GM19328 (cell line): Measurements from ENCODE around the gene NEK8.
"Not testable (repeated sequence)": the region's sequence is repeated elsewhere in the genome, so short reads cannot be mapped to it uniquely, and the experiment has no call there.

Source experiments
- ATAC-seq: cut with Tn5 transposase; IDR thresholded peaks from one replicate; pipeline ENCODE4 v1.9.1; 2021; ENCODE audit warnings: mild to moderate bottlenecking, moderate library complexity; ENCODE audit not compliant: unreplicated experiment

The NEK8 gene

DNA sequence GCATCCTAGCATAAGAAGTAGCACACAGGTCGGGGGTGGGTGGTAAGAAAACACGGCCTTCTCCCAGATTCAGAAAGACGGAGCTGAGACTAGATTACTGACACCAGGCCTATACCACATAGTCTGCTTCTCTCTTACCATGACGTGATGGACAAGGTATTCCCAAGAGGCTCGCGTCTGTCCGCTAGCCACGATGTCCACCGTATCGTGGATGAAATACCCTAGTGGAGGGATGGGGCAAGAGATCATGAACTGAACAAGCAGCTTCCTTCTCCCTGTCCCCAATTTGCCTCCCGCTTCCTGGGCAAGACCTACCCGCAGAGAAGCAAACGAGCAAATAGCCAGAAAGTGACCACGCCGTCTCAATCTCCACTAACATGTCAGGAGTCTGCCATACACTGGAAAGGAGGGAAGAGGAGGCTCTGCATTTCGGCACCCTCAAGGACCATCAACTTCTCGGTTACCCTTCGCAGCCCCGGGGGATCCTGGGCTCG, 3.4 kb upstream of the NEK8 start:
- no peak for ATAC-seq

- no peak for ATAC-seq
Measured at GRCh38 chr17:28725660-28726225, 2.8 kb upstream of the NEK8 start.

- no peak for ATAC-seq
Measured at GRCh38 chr17:28726226-28726626, 2.4 kb upstream of the NEK8 start, which contains the start of gene TLCD1. Gene TLCD1 (minus strand): TSS chr17:28726233. CDS start chr17:28726097, 136 bp downstream.

- ATAC-seq: no peak
Measured at GRCh38 chr17:28726627-28727491, 1.7 kb upstream of the NEK8 start.

DNA sequence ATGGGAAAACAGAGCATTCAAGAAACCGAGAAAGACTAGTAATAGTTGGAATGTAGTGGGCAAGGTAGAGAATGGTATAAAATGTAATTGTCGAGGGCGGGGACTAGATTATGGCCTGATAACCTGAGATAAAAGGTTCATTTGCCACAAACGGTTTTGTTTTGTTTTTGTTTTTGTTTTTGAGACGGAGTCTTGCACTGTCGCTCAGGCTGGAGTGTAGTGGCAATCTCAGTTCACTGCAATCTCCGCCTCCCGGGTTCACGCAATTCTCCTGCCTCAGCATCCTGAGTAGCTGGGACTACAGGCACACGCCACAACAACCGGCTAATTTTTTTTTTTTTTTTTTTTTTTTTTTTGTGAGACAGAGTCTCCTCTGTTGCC, 1.4 kb downstream of the NEK8 start:
- no peak for ATAC-seq

- no peak for ATAC-seq
Measured at GRCh38 chr17:28733346-28733745, 4.8 kb downstream of the NEK8 start.

DNA sequence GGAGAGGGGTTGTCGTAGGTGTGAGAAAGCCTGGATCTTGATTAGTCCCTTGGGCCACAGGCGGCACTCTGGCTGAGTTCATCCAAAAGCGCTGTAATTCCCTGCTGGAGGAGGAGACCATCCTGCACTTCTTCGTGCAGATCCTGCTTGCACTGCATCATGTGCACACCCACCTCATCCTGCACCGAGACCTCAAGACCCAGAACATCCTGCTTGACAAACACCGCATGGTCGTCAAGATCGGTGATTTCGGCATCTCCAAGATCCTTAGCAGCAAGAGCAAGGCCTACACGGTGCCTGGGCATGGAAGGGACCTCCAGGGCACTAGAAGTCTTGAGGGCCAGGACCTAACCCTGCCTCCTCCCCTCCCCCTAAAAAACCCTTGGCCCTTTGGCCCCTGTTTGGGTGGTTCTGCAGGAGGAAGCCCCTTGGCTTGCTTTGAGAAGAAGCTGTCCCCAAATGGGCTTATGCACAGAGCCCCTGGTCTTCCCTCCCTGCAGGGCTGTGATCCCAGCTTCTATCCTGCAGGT, 6.2 kb downstream of the NEK8 start:
- no peak for ATAC-seq

DNA sequence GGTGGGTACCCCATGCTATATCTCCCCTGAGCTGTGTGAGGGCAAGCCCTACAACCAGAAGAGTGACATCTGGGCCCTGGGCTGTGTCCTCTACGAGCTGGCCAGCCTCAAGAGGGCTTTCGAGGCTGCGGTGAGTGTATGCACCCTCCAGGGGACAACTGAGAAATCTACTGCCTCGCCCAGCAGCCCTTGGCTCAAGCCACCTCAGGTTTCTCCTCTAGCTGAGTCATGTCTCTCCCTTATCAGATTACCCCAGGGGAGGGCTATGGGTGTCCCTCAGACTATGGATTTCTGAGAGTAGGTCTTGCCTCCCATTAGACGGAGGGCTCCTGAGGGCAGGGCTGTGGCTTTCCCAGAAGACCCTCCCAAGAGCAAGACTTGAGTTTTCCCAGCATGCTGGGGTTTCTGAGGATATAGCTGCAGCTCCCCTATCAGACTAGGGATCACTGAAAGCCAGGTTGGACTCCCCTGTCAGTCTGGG, 6.7 kb downstream of the NEK8 start:
- ATAC-seq: no peak

- ATAC-seq: not testable (repeated sequence)
Measured at GRCh38 chr17:28735913-28736769, 7.6 kb downstream of the NEK8 start.

DNA sequence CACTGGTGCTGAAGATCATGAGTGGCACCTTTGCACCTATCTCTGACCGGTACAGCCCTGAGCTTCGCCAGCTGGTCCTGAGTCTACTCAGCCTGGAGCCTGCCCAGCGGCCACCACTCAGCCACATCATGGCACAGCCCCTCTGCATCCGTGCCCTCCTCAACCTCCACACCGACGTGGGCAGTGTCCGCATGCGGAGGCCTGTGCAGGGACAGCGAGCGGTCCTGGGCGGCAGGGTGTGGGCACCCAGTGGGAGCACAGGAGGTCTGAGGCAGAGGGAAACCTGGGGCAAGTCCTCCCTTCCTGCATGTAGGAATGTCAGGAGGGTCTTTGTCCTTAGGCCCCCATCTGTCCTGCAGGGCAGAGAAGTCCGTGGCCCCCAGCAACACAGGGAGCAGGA, 8.7 kb downstream of the NEK8 start:
- ATAC-seq: no peak

DNA sequence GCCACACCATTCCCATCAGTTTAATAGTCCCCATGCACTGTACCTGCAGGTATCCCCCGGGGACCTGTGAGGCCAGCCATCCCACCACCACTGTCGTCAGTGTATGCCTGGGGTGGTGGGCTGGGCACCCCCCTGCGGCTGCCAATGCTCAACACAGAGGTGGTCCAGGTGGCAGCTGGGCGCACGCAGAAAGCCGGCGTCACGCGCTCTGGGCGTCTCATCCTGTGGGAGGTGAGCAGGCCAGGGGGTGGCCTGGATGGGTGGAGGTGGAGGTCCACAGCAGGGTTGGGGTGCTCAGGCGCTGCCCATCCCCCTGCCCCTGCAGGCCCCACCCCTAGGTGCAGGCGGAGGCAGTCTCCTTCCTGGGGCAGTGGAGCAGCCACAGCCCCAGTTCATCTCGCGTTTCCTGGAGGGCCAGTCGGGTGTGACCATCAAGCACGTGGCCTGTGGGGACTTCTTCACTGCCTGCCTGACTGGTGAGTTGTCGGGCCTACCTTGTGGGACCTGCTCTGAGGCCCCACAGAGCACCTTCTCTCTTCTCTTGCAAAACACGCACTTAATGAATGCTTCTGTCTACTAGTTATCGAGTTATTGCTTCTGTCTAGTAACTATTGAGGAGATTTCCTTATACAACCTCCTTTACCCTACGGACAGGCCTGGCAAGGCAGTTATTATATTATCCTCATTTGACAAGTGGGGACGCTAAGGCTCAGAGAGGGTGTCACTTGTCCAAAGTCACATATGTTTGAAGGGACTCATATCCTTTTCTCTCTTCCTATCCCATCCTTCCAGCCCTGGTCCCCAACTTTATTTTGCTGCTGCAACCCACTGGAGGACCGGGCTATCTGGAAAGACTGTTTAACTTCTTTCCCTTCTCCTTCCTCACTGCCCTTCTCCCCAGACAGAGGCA, 9.4 kb downstream of the NEK8 start:
- ATAC-seq: peak; percentile 60

DNA sequence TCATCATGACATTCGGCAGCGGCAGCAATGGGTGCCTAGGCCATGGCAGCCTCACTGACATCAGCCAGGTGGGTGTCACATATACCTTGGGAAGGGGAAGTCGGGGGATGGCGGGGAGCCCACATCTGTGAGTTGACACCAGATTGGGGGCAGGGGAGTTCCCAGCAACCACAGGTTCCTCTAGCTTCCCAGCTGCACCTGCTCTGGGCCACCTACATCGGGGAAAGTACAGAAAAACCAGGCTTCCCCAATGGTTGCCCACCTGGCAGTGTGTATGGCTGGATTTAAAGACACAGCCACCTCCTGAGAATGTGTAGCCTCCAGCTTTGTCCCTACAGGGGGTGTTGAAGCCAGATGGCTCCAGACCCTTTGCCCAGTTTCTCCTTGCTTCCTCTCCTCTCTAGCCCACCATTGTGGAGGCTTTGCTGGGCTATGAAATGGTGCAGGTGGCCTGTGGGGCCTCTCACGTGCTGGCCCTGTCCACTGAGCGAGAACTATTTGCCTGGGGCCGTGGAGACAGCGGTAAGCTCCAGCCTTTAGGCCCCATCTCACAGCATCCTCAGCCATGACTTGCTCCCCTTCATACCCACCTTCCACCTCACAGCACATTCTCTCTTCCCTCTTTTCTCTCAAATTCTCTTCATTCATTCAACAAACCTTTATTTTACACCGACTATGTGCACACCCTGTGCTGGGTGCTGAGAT, 10.2 kb downstream of the NEK8 start:
- no peak for ATAC-seq

DNA sequence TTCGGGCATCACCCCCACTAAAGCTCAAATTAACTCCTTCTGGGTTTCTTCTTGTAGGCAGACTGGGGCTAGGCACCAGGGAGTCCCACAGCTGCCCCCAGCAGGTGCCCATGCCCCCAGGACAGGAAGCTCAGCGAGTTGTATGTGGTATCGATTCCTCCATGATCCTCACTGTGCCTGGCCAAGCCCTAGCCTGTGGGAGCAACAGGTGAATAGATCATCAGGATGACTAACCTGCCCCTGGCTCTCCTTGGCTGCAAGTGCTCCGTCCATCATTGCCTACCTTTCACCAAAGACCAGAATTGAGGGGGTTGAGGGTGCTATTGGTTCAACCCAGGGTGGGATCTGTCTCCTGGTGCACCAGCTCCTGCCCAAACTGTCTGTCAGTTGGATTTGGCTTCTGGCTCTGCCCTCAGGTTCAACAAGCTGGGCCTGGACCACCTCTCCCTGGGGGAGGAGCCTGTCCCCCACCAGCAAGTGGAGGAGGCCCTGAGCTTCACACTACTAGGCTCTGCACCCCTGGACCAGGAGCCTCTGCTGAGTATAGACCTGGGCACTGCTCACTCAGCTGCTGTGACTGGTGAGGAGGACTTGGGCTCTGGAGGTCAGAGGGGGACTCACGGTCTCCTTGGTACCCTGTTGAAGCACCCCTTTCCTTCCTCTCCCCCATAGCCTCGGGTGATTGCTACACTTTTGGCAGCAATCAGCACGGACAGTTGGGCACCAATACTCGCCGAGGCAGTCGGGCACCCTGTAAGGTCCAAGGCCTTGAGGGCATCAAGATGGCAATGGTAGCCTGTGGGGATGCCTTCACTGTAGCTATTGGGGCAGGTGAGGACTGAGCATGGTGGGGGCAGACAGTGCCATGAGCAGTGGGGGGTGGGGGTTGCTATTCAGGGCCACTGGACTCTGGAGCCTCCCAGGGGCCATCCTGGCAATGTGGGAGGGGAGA, 12.1 kb downstream of the NEK8 start:
- no peak for ATAC-seq

DNA sequence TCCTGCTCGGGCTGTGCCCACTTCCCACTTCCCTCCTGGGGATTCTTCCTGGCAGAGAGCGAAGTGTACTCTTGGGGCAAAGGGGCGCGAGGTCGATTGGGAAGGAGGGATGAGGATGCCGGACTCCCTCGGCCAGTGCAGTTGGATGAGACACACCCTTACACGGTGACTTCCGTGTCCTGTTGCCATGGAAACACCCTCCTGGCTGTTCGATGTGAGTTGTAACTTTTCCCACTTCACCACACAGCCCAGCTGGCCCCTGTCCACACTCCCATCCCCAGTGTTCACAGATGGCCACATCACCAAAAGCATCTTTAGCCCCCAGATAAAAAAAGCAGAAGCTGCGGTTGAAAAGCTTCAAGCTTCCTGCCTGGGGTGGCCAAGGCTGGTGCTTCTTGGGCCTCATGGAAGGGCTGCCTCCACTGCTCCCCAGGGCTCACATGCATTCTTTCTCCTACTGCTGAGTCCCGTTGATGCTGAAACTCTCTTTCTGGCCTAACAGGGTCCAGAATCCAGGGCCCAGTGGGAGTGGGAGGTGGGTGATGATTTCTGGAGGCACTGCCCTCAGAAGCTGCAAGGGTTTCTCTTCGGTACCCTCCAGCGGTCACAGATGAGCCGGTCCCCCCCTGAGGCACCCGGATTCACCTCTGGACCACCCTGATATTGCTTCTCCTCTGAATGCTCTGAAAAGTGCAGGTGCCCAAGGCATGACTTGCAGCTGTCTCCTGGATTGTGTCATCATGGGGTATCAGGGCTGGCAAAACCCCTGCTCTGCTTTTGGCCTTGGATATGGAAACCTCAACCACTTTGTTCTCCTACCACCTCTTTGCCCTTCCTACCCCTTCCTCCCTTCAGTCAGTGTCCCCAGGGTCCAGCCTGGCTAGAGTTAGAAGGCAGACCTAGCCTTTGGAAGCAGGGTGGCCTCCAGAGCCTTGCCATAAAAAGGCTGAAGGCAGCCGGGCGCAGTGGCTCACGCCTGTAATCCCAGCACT, 13.1 kb downstream of the NEK8 start:
- no peak for ATAC-seq

GRCh38 chr17:28743243-28744103, 14.9 kb downstream of the NEK8 start, which contains the start of gene TRAF4:
Gene TRAF4 (plus strand): TSS chr17:28744011. CDS start chr17:28744113, 102 bp downstream.
- peak; percentile 59 for ATAC-seq
